Measurements from ENCODE around the gene SMAGP.

SMAGP gene

GRCh38 chr12:51197736-51198567 is 72.3 kb downstream of the SMAGP start:
- DNase-seq = no peak

- DNase-seq = no peak
These were observed 73.7 kb downstream of the SMAGP start for GRCh38 chr12:51196547-51196946.

GRCh38 chr12:51195841-51196240 is 74.4 kb downstream of the SMAGP start:
- DNase-seq = no peak
